ENCODE measurements around the gene DDO. TPM values are rescaled to one million over a fixed set of nuclear protein-coding genes. Genes with fewer than 3 reads are reported as not detected.

DDO gene
- total and polyA plus RNA-seq, 8 donors = 0.40 to 4.1 (median 1.2) TPM; not detected in 3

- intact Hi-C loops (cut with DNase I; ENCODE audit: low total_unique reads) = no loop called here
- no peak overlapping the region for H3K27ac ChIP-seq
- TF ChIP-seq POLR2AphosphoS5 (IDR thresholded peaks at IDR 0.05) (no peak), EP300 (IDR thresholded peaks at IDR 0.05) (no peak), POLR2A (IDR thresholded peaks at IDR 0.05) (no peak)
- TF ChIP-seq, protein P1, sequence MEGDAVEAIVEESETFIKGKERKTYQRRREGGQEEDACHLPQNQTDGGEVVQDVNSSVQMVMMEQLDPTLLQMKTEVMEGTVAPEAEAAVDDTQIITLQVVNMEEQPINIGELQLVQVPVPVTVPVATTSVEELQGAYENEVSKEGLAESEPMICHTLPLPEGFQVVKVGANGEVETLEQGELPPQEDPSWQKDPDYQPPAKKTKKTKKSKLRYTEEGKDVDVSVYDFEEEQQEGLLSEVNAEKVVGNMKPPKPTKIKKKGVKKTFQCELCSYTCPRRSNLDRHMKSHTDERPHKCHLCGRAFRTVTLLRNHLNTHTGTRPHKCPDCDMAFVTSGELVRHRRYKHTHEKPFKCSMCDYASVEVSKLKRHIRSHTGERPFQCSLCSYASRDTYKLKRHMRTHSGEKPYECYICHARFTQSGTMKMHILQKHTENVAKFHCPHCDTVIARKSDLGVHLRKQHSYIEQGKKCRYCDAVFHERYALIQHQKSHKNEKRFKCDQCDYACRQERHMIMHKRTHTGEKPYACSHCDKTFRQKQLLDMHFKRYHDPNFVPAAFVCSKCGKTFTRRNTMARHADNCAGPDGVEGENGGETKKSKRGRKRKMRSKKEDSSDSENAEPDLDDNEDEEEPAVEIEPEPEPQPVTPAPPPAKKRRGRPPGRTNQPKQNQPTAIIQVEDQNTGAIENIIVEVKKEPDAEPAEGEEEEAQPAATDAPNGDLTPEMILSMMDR (IDR thresholded peaks at IDR 0.05) = no peak
- no peaks in the 10 kb centered on the region for H3K9me3 ChIP-seq
- no peaks in the 10 kb centered on the region for H3K27me3 ChIP-seq
- no peaks in the 10 kb centered on the region for H3K4me1 ChIP-seq
- DNase-seq = no peak
- 66 to 81% (median 80%) methylated on average over 1 to 9 of the region's 9 CpGs for WGBS, 5 donors
- H3K4me3 ChIP-seq = no peak overlapping the region
- H3K36me3 ChIP-seq = no peaks in the 10 kb centered on the region
Measured at GRCh38 chr6:110378552-110378951, 36.8 kb downstream of the DDO start.

GRCh38 chr6:110369066-110369465 lies 46.3 kb downstream of the DDO start:
- no peak overlapping the region for H3K4me3 ChIP-seq
- intact Hi-C loops (cut with DNase I; ENCODE audit: low total_unique reads) = no loop called here
- no peak overlapping the region for H3K27ac ChIP-seq
- H3K27me3 ChIP-seq = peaks cover 0 to 5% (median 0%) of the 10 kb centered on the region in 3 donors
- WGBS, 5 donors = 45 to 58% (median 56%) methylated on average over 4 of the region's 4 CpGs
- peaks cover 0 to 15% (median 4%) of the 10 kb centered on the region in 4 donors for H3K4me1 ChIP-seq
- H3K36me3 ChIP-seq = no peaks in the 10 kb centered on the region
- no peak for DNase-seq
- TF ChIP-seq POLR2AphosphoS5 (IDR thresholded peaks at IDR 0.05) = no peak
- TF ChIP-seq, protein P1 (IDR thresholded peaks at IDR 0.05) = no peak
- no peak for TF ChIP-seq EP300 (IDR thresholded peaks at IDR 0.05)
- TF ChIP-seq POLR2A (IDR thresholded peaks at IDR 0.05) = no peak
- no peaks in the 10 kb centered on the region for H3K9me3 ChIP-seq

DNA sequence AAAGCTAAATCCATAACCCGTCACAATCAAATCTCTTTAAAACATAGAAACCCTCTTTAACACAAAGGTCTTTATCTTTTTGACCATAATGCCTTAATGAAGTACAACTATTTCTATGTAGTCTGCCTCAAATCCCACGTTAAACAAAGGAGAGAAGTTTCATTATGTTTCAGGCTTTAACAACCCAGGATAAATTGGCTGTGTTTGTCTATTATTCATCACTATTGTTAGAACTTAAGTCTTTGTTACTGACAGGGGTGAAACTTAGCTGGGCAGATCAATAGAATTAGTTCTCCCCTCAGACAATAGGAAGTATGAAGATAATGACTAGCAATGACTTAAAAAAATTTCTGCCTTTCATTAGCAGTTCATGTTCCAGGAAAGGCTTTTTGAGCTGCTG lies 47.1 kb downstream of the DDO start:
- Histone ChIP-seq H3K27ac (no peak overlapping the region), H3K36me3 (no peaks in the 10 kb centered on the region), H3K27me3 (peaks cover 0 to 5% (median 0%) of the 10 kb centered on the region in 3 donors), H3K9me3 (no peaks in the 10 kb centered on the region), H3K4me1 (peaks cover 0 to 19% (median 4%) of the 10 kb centered on the region in 4 donors), H3K4me3 (no peak overlapping the region)
- intact Hi-C loops (cut with DNase I; ENCODE audit: low total_unique reads) = no loop called here
- TF ChIP-seq, protein P1 (IDR thresholded peaks at IDR 0.05) = no peak
- TF ChIP-seq POLR2A (IDR thresholded peaks at IDR 0.05) (no peak), POLR2AphosphoS5 (IDR thresholded peaks at IDR 0.05) (no peak), EP300 (IDR thresholded peaks at IDR 0.05) (no peak)
- DNase-seq = no peak
- 39 to 57% (median 49%) methylated on average over 2 of the region's 2 CpGs for WGBS, 5 donors

- intact Hi-C loops (cut with DNase I; ENCODE audit: low total_unique reads) = no loop called here
- WGBS, 5 donors = 78 to 95% (median 87%) methylated on average over 1 of the region's 1 CpG
- H3K4me3 ChIP-seq = no peak overlapping the region
- no peak for DNase-seq
- H3K36me3 ChIP-seq = no peaks in the 10 kb centered on the region
- H3K9me3 ChIP-seq = no peaks in the 10 kb centered on the region
- H3K4me1 ChIP-seq = peaks cover 0 to 19% (median 4%) of the 10 kb centered on the region in 4 donors
- no peak overlapping the region for H3K27ac ChIP-seq
- peaks cover 0 to 2% (median 0%) of the 10 kb centered on the region in 3 donors for H3K27me3 ChIP-seq
- TF ChIP-seq POLR2A (IDR thresholded peaks at IDR 0.05) = no peak
- TF ChIP-seq POLR2AphosphoS5 (IDR thresholded peaks at IDR 0.05) = no peak
- TF ChIP-seq, protein P1 (IDR thresholded peaks at IDR 0.05) = no peak
- no peak for TF ChIP-seq EP300 (IDR thresholded peaks at IDR 0.05)
Measured at GRCh38 chr6:110367825-110368224, 47.5 kb downstream of the DDO start.
